ENCODE results near the gene KIAA1217.

DNA sequence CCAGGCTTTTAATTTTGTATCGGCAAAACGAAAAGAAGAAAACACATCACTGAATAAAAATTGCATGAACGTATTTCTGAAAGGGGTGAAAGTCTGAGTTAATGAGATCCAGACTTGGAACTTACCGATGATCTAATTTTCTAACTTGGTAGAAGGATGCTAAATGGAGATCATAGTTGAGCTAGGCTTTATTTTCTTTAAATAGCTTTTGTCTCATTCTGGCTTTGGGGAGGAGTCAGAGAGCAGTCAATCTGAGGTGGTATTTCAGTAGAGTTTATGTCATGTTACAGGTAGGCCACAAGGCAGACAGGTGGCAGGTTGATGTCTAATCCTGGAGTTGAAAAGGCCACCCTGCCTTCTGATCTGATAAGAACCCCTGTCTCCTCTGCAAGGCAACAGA lies 161.9 kb downstream of the KIAA1217 start:
- TF ChIP-seq, protein P1, sequence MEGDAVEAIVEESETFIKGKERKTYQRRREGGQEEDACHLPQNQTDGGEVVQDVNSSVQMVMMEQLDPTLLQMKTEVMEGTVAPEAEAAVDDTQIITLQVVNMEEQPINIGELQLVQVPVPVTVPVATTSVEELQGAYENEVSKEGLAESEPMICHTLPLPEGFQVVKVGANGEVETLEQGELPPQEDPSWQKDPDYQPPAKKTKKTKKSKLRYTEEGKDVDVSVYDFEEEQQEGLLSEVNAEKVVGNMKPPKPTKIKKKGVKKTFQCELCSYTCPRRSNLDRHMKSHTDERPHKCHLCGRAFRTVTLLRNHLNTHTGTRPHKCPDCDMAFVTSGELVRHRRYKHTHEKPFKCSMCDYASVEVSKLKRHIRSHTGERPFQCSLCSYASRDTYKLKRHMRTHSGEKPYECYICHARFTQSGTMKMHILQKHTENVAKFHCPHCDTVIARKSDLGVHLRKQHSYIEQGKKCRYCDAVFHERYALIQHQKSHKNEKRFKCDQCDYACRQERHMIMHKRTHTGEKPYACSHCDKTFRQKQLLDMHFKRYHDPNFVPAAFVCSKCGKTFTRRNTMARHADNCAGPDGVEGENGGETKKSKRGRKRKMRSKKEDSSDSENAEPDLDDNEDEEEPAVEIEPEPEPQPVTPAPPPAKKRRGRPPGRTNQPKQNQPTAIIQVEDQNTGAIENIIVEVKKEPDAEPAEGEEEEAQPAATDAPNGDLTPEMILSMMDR (IDR thresholded peaks at IDR 0.05; ENCODE audit: control extremely low read depth in 1 of 3, insufficient read depth in 1 of 3, low read depth in 1 of 3, low read length in 3 of 3) = no peak
- TF ChIP-seq HDAC6 (IDR thresholded peaks at IDR 0.05; ENCODE audit: low read depth, low read length) = no peak

All from H1 (cell line).